ENCODE measurements around the gene ACTR8. TPM values are rescaled to one million over a fixed set of nuclear protein-coding genes. Genes with fewer than 3 reads are reported as not detected.

The ACTR8 gene
- total RNA-seq, 1 donor from 2014 or later = 42.7 TPM

DNA sequence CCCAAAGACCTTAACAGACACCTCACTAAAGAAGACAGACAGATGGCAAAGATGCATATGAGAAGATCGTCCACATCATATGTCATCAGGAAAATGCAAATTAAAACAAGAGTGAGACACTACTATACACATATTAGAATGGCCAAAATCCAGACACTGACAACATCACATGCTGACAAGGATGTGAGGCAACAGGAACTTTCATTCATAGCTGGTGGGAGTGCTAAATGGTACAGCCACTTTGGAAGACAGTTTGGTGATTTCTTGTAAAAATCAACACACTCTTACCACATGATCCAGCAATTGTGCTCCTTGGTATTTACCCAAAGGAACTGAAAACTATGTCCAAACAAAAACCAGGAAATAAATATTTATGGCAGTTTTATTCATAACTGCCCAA is 53.4 kb downstream of the ACTR8 start:
- H3K36me3 Mint-ChIP-seq (ENCODE audit: low read depth) = no peaks in the 10 kb centered on the region
- intact Hi-C loops (cut with micrococcal nuclease) = no loop called here
- ChIA-PET CTCF (no interaction called here), POLR2A (no interaction called here)
- H3K27me3 Mint-ChIP-seq = no peaks in the 10 kb centered on the region
- no peaks in the 10 kb centered on the region for H3K4me1 Mint-ChIP-seq
- no peak overlapping the region for H3K4me3 Mint-ChIP-seq
- no peak overlapping the region for H3K27ac Mint-ChIP-seq
- ATAC-seq (ENCODE audit: low read depth) (no peak), DNase-seq (no peak)
- TF ChIP-seq, protein P1, sequence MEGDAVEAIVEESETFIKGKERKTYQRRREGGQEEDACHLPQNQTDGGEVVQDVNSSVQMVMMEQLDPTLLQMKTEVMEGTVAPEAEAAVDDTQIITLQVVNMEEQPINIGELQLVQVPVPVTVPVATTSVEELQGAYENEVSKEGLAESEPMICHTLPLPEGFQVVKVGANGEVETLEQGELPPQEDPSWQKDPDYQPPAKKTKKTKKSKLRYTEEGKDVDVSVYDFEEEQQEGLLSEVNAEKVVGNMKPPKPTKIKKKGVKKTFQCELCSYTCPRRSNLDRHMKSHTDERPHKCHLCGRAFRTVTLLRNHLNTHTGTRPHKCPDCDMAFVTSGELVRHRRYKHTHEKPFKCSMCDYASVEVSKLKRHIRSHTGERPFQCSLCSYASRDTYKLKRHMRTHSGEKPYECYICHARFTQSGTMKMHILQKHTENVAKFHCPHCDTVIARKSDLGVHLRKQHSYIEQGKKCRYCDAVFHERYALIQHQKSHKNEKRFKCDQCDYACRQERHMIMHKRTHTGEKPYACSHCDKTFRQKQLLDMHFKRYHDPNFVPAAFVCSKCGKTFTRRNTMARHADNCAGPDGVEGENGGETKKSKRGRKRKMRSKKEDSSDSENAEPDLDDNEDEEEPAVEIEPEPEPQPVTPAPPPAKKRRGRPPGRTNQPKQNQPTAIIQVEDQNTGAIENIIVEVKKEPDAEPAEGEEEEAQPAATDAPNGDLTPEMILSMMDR (IDR thresholded peaks at IDR 0.05) = no peak
- no peaks in the 10 kb centered on the region for H3K9me3 Mint-ChIP-seq

DNA sequence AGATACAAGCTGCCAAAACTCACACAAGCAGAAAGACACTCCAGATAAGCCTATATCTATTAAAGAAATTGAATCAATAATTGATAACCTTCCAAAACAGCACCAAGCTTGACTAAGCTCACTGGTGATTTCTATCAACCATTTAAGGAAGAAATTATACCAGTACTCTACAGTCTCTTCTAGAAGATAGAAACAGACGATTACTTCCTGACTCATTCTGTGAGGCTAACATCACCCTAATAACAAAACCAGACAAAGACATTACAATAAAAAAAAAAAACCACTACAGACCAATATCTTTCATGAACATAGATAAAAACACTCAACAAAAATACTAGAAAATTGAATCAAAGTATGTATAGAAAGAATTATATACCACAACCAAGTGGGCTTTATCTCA is 55.9 kb downstream of the ACTR8 start:
- H3K36me3 Mint-ChIP-seq (ENCODE audit: low read depth) = no peaks in the 10 kb centered on the region
- CTCF ChIA-PET = no interaction called here
- H3K27ac Mint-ChIP-seq = no peak overlapping the region
- no peaks in the 10 kb centered on the region for H3K4me1 Mint-ChIP-seq
- intact Hi-C loops (cut with micrococcal nuclease) = no loop called here
- no peaks in the 10 kb centered on the region for H3K9me3 Mint-ChIP-seq
- ATAC-seq (ENCODE audit: low read depth) = no peak
- DNase-seq = no peak
- POLR2A ChIA-PET = no interaction called here
- TF ChIP-seq, protein P1 (IDR thresholded peaks at IDR 0.05) = no peak
- H3K4me3 Mint-ChIP-seq = no peak overlapping the region
- no peaks in the 10 kb centered on the region for H3K27me3 Mint-ChIP-seq

DNA sequence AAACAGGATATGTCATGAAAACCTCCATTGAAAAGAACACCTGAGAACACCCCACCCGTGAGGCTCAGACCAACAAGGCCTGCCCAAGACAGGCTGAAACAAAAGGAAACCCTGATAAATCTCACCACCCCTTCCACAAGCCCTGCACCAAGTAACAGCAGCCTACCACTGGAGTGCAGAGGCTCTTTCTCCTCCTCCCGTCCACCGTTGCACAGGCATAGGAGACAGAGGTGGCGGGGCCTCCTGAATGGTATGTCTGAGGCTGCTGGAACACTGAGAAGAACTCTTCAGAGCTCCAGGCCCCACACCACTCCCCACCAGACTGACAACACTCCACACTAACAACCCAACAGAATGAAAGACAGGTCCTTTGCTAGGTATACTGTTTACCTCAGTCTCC is 57.2 kb downstream of the ACTR8 start:
- H3K27ac Mint-ChIP-seq = no peak overlapping the region
- ChIA-PET POLR2A (no interaction called here), CTCF (no interaction called here)
- intact Hi-C loops (cut with micrococcal nuclease) = no loop called here
- no peaks in the 10 kb centered on the region for H3K9me3 Mint-ChIP-seq
- DNase-seq = no peak
- no peaks in the 10 kb centered on the region for H3K4me1 Mint-ChIP-seq
- no peaks in the 10 kb centered on the region for H3K36me3 Mint-ChIP-seq (ENCODE audit: low read depth)
- ATAC-seq (ENCODE audit: low read depth) = no peak
- H3K27me3 Mint-ChIP-seq = no peaks in the 10 kb centered on the region
- TF ChIP-seq, protein P1 (IDR thresholded peaks at IDR 0.05) = no peak
- H3K4me3 Mint-ChIP-seq = no peak overlapping the region

DNA sequence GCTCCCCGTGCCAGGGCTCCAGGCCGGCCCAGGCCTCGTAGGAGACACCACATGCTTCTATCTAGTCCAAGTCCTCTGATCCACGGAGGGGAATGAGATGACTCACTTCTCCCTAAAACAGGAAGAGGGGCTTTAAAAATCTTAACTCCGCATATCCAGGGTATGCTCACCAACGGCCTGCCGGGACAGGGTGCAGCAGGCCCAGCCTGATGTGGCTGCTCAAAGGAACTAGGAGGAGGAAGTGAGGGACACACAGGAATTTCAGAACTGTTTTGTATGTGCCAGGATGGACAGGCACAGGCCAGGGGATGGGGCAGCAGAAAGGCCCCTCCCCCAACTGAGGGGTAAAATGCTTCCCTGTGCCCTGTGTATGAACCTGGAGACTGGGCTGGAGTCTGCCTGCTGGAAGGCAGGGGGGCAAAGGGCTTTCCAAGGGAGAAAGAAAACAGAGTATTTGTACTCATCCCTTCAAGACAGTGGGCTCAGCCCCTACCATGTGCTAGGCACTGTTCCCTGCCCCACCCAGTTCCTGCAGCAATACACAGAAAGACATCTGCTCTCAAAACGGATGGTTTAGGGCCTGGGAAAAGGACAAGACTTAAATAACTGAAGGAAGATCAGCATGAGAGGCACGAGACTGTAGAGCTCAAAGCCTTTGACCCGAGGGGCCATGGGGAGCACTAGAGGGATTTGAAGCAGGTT is 57.8 kb downstream of the ACTR8 start:
- ATAC-seq (ENCODE audit: low read depth) (no peak), DNase-seq (no peak)
- TF ChIP-seq, protein P1 (IDR thresholded peaks at IDR 0.05) = no peak
- Mint-ChIP-seq H3K27me3 (no peaks in the 10 kb centered on the region), H3K27ac (no peak overlapping the region), H3K36me3 (ENCODE audit: low read depth) (no peaks in the 10 kb centered on the region), H3K4me3 (no peak overlapping the region), H3K4me1 (no peaks in the 10 kb centered on the region), H3K9me3 (no peaks in the 10 kb centered on the region)
- ChIA-PET CTCF (no interaction called here), POLR2A (no interaction called here)
- intact Hi-C loops (cut with micrococcal nuclease) = no loop called here

DNA sequence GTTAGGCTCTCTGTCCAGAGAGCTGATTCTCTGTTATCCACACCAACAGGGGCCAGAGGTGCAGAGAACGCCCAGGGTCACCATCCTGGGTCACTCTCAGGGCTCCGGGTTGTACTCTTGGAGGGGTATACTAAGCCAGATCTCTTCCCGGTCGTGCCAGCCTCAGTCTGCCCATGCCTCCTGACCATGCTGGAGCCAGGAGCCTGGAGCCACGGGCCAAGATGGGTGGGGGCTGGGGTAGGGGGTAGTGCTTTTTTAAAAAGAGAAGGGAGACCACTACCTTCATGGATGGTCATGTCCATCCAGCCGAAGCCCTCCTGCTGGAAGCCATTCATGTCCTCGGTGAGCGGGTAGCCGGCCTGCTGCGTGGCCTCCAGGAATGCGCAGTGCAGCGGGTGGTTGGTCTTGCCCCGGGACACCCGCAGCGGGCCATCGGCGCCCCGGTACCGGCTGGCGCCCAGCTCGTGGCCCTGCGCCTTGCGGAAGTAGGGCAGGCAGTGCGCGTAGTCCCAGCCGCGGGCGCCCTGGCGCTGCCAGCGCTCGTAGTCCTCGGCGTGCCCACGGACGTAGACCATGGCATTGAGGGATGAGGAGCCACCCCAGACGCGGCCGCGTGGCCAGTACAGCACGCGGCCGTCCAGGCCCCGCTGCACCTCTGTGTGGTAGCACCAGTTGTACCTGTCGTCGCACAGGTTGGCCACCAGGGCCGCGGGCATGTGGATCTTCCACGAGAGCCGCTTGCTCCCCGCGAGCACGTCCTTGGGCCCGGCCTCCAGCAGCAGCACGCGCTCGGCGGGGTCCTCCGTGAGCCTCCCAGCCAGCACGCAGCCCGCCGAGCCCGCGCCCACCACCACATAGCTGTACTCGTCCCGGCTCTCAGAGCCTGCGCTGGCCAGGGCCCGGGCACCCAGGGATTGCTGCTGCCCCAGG is 58.7 kb downstream of the ACTR8 start:
- no peaks in the 10 kb centered on the region for H3K9me3 Mint-ChIP-seq
- intact Hi-C loops (cut with micrococcal nuclease) = no loop called here
- TF ChIP-seq, protein P1 (IDR thresholded peaks at IDR 0.05) = no peak
- no peaks in the 10 kb centered on the region for H3K27me3 Mint-ChIP-seq
- DNase-seq (no peak), ATAC-seq (ENCODE audit: low read depth) (no peak)
- ChIA-PET CTCF (no interaction called here), POLR2A (no interaction called here)
- H3K36me3 Mint-ChIP-seq (ENCODE audit: low read depth) = no peaks in the 10 kb centered on the region
- no peak overlapping the region for H3K27ac Mint-ChIP-seq
- H3K4me3 Mint-ChIP-seq = no peak overlapping the region
- H3K4me1 Mint-ChIP-seq = no peaks in the 10 kb centered on the region
